Esophagus muscularis mucosa (tissue), 4 donors: ENCODE measurements around the gene ANKRD65. TPM values are rescaled to one million over a fixed set of nuclear protein-coding genes. Genes with fewer than 3 reads are reported as not detected.
A peak's percentile ranks its signal among the peaks of the same experiment; 100 is the strongest.
"Not testable (repeated sequence)": the region's sequence is repeated elsewhere in the genome, so short reads cannot be mapped to it uniquely, and the experiment has no call there.

Experiments used
- DNase-seq: peaks from one replicate; pipeline ENCODE4 v3.0.0-alpha.2; 2017; ENCODE audit errors: extremely low spot score
- H3K27ac ChIP-seq, 4 donors: fragments of 200-600 bp; sonication (generic); replicated peaks in 1 of 4; 1 replicate in 3 of 4; 2 replicates in 1 of 4; pipeline ENCODE4 v1.5.1; 2016 to 2019; ENCODE audit warnings: mild to moderate bottlenecking in 1 of 4
- H3K27me3 ChIP-seq, 4 donors: fragments of 200-600 bp; sonication (generic); one replicate each; pipeline versions ENCODE4 v1.5.1 to v1.6.0; 2016 to 2019
- H3K36me3 ChIP-seq, 4 donors: fragments of 200-600 bp; sonication (generic); one replicate each; pipeline ENCODE4 v1.5.1; 2016 to 2019
- H3K4me1 ChIP-seq, 4 donors: fragments of 200-600 bp; sonication (generic); one replicate each; pipeline ENCODE4 v1.5.1; 2016 to 2019
- H3K4me3 ChIP-seq, 4 donors: fragments of 200-600 bp; sonication (generic); 1 replicate in 2 of 4; 2 replicates in 2 of 4; pipeline ENCODE4 v1.5.1; 2016 to 2019; ENCODE audit warnings: mild to moderate bottlenecking in 4 of 4, moderate library complexity in 1 of 4
- H3K9me3 ChIP-seq, 4 donors: fragments of 200-600 bp; sonication (generic); 1 replicate in 3 of 4; 2 replicates in 1 of 4; pipeline ENCODE4 v1.5.1; 2016 to 2019
- CTCF ChIP-seq, 3 experiments: fragments of 200-600 bp in 2 of 3; fragments of 450-650 bp in 1 of 3; sonication (generic) in 2 of 3; IDR thresholded peaks; one replicate each; pipeline ENCODE4 v1.5.1; 2017 to 2019; ENCODE audit warnings: antibody characterized with exemption in 3 of 3, mild to moderate bottlenecking in 2 of 3, moderate library complexity in 1 of 3
- EP300 ChIP-seq: sonication (generic); formaldehyde crosslinking; IDR thresholded peaks from one replicate; pipeline ENCODE4 v1.6.1; 2017; ENCODE audit warnings: antibody characterized with exemption
- POLR2A ChIP-seq: fragments of 450-650 bp; IDR thresholded peaks from one replicate; pipeline ENCODE4 v1.6.1; 2017; ENCODE audit warnings: antibody characterized with exemption, moderate library complexity, mild to moderate bottlenecking, low read depth
- POLR2AphosphoS5 ChIP-seq, 2 donors: sonication (generic); formaldehyde crosslinking; IDR thresholded peaks; one replicate each; pipeline ENCODE4 v1.6.1; 2017; ENCODE audit warnings: antibody characterized with exemption in 2 of 2
- WGBS: methylation state at CpG from one replicate; pipeline ENCODE4 v1.1.5; 2018; 5-methylcytosine and 5-hydroxymethylcytosine counted together
- intact Hi-C: fragments of 100-400 bp; cut with DNase I; formaldehyde crosslinking; loops from one replicate; pipeline ENCODE4 v1.15.1; 2023
- total RNA-seq, 4 donors: library from RNA; depleted of rRNA; stranded (reverse); fragments of >200 nt; gene quantifications; one replicate each; pipeline versions ENCODE4 v1.1.0 to v1.2.1, GENCODE V29; 2016

The ANKRD65 gene
- total RNA-seq, 4 donors from 2014 or later, result 8.1 to 19.2 (median 9.8) TPM

DNA sequence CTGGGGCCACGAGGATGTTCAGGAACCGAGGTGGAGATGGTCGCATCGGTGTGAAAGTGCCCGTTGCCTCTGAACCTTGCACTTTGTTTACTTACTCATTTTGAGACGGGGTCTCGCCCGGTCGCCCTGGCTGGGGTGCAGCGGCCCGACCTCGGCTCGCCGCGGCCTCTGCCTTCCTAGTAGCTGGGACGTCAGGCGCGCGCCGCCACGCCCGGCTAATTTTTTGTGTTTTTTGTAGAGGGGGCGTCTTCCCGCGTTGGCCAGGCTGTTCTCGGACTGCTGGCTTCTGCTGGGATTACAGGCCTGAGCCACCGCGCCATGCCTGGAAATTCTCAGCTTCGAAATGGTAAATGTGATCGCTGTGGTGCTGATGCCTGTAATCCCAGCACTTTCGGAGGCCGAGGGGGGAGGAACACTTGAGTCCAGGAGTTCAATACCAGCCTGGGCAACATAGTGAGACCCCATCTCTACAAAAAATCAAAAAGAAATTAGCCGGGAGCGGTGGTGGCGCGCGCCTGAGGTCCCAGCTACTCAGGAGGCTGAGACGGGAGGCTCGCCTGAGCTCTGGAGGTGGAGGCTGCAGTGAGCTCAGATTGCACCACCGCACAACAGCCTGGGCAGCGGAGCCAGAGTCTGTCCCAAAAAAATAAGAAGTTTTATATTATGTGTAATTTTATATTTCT is 13.3 kb downstream of the ANKRD65 start:
- 42% methylated on average over 12 of the region's 41 CpGs for WGBS
- no peak for DNase-seq
- Histone ChIP-seq H3K9me3 (no peaks in the 10 kb centered on the region), H3K4me3 (peak overlapping the region; percentile 79 to 98 (median 94)), H3K27ac (peak overlapping the region; percentile 88 to 92 (median 90)), H3K36me3 (peaks cover 12 to 40% (median 38%) of the 10 kb centered on the region in 4 donors), H3K4me1 (peaks cover 29 to 49% (median 45%) of the 10 kb centered on the region in 4 donors), H3K27me3 (no peaks in the 10 kb centered on the region)
- intact Hi-C loops, result no loop called here
- peak in 1 of 3 experiments; percentile 25 for TF ChIP-seq CTCF (IDR thresholded peaks at IDR 0.05)
- TF ChIP-seq EP300, result no peak
- no peak for TF ChIP-seq POLR2A

- Histone ChIP-seq H3K36me3 (peaks cover 16 to 48% (median 46%) of the 10 kb centered on the region in 4 donors), H3K9me3 (no peaks in the 10 kb centered on the region), H3K27ac (peak within 1 kb of the TSS; percentile 88 to 92 (median 90)), H3K4me1 (peaks cover 29 to 53% (median 46%) of the 10 kb centered on the region in 4 donors), H3K27me3 (no peaks in the 10 kb centered on the region), H3K4me3 (peak within 1 kb of the TSS; percentile 79 to 98 (median 94))
- 0% methylated on average over 33 of the region's 98 CpGs for WGBS
- intact Hi-C loops, result no loop called here
- DNase-seq, result peak; percentile 99
- TF ChIP-seq POLR2A (peak; percentile 39), CTCF (IDR thresholded peaks at IDR 0.05) (peak in 2 of 3 experiments; percentile 12 to 29), EP300 (no peak), POLR2AphosphoS5 (IDR thresholded peaks at IDR 0.05) (peak; percentile 92 to 99)
These were observed 14.0 kb downstream of the ANKRD65 start, which contains the start of gene MRPL20 for GRCh38 chr1:1406821-1407635. TSS of gene MRPL20 (minus strand) at chr1:1407293. CDS start at chr1:1407217, 76 bp downstream.

- Histone ChIP-seq H3K9me3 (no peaks in the 10 kb centered on the region), H3K4me3 (peak overlapping the region; percentile 79 to 98 (median 94)), H3K27ac (peak overlapping the region; percentile 88 to 92 (median 90)), H3K36me3 (peaks cover 23 to 55% (median 53%) of the 10 kb centered on the region in 4 donors), H3K4me1 (peaks cover 29 to 61% (median 48%) of the 10 kb centered on the region in 4 donors), H3K27me3 (no peaks in the 10 kb centered on the region)
- intact Hi-C loops, result no loop called here
- TF ChIP-seq POLR2A, result no peak
- TF ChIP-seq POLR2AphosphoS5 (IDR thresholded peaks at IDR 0.05), result no peak
- TF ChIP-seq CTCF (IDR thresholded peaks at IDR 0.05), result no peak
- 65% methylated on average over 27 of the region's 43 CpGs for WGBS
- DNase-seq, result no peak
These were observed 14.8 kb downstream of the ANKRD65 start for GRCh38 chr1:1406101-1406820.

- WGBS, result 65% methylated on average over 7 of the region's 7 CpGs
- peaks cover 28 to 61% (median 55%) of the 10 kb centered on the region in 4 donors for H3K36me3 ChIP-seq
- intact Hi-C loops, result loop anchor here (2.0 kb wide), 1 partner anchor 37 kb away; no protein-coding TSS in a partner anchor
- H3K9me3 ChIP-seq, result no peaks in the 10 kb centered on the region
- H3K4me3 ChIP-seq, result no peak overlapping the region
- H3K27me3 ChIP-seq, result no peaks in the 10 kb centered on the region
- H3K27ac ChIP-seq, result no peak overlapping the region
- no peak for DNase-seq
- TF ChIP-seq CTCF (IDR thresholded peaks at IDR 0.05), result no peak
- H3K4me1 ChIP-seq, result peaks cover 34 to 70% (median 52%) of the 10 kb centered on the region in 4 donors
These were observed 17.4 kb downstream of the ANKRD65 start for GRCh38 chr1:1403653-1404052.

DNA sequence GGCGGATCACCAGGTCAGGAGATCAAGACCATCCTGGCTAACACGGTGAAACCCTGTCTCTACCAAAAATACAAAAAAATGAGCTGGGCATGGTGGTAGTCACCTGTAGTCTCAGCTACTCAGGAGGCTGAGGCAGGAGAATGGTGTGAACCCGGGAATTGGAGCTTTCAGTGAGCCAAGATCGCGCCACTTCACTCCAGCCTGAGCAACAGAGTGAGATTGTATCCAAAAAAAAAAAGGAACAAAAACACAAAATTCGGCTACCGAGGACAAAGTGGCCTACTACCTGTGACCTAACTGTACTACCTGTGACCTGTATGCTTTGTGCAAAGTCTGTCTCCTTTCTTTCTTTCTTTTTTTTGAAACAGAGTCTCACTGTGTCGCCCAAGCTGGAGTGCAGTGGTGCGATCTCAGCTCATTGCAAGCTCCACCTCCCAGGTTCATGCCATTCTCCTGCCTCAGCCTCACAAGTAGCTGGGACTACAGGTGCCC is 18.1 kb downstream of the ANKRD65 start:
- not testable (repeated sequence) for H3K4me3 ChIP-seq, H3K27me3 ChIP-seq, H3K9me3 ChIP-seq, H3K27ac ChIP-seq, DNase-seq
- peaks cover 33 to 70% (median 51%) of the 10 kb centered on the region in 4 donors for H3K4me1 ChIP-seq
- peaks cover 28 to 65% (median 57%) of the 10 kb centered on the region in 4 donors for H3K36me3 ChIP-seq
- 89% methylated on average over 9 of the region's 9 CpGs for WGBS
- intact Hi-C loops, result loop anchor here (2.0 kb wide), 1 partner anchor 38 kb away; no protein-coding TSS in a partner anchor
